ENCODE measurements around the gene SP3. TPM values are rescaled to one million over a fixed set of nuclear protein-coding genes. Genes with fewer than 3 reads are reported as not detected.

Gene SP3
- total and polyA plus RNA-seq, 2 of the 8 experiments (the other 6 are each of a cell fraction or from before 2014, with no cell fraction given): 31.0 to 92.1 TPM

- TF ChIP-seq CHD7 (IDR thresholded peaks at IDR 0.05; ENCODE audit: insufficient replicate concordance, low read length) (no peak), EZH2 (IDR thresholded peaks at IDR 0.05; ENCODE audit: low read depth, low read length, severe bottlenecking) (no peak), RBBP5 (IDR thresholded peaks at IDR 0.05; ENCODE audit: borderline replicate concordance, low read depth, low read length) (no peak), ATF2 (IDR thresholded peaks at IDR 0.05; ENCODE audit: low read length) (no peak)
Measured at GRCh38 chr2:173868406-173868805, 96.8 kb downstream of the SP3 start (continued).

Data from H1 (cell line).